ENCODE results near the gene CAVIN2.

Gene CAVIN2

DNA sequence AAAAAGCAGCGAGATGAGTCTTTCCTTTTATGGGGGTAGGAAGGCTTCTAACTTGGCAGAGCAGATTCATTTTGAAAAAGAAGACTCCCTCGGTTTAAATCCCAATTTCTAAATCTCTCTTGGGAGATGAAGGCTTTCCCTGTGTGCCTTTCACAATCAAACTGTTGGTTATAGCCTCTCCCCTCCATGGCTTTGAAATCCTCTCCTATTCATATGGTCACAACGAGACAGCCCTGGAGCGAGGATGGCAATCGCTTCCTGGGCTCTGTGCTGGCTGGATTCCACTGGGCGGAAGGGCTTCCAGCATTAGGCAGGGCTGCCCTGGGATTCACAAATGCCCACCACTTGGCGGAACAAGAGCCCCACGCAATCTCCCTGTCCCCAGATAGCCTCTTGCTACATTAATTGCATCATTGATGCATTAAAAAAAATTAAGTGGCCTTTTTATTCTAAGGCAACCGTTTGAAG lies 1.6 kb downstream of the CAVIN2 start:
- Mint-ChIP-seq H3K4me3 (peak overlapping the region; percentile 17 to 66 (median 65)), H3K4me1 (peaks cover 37% of the 10 kb centered on the region), H3K9me3 (no peaks in the 10 kb centered on the region), H3K36me3 (ENCODE audit: low read depth) (no peaks in the 10 kb centered on the region), H3K27ac (peak overlapping the region; percentile 58 to 84 (median 67)), H3K27me3 (ENCODE audit: low read depth) (peaks cover 3% of the 10 kb centered on the region)
- TF ChIP-seq, protein P1, sequence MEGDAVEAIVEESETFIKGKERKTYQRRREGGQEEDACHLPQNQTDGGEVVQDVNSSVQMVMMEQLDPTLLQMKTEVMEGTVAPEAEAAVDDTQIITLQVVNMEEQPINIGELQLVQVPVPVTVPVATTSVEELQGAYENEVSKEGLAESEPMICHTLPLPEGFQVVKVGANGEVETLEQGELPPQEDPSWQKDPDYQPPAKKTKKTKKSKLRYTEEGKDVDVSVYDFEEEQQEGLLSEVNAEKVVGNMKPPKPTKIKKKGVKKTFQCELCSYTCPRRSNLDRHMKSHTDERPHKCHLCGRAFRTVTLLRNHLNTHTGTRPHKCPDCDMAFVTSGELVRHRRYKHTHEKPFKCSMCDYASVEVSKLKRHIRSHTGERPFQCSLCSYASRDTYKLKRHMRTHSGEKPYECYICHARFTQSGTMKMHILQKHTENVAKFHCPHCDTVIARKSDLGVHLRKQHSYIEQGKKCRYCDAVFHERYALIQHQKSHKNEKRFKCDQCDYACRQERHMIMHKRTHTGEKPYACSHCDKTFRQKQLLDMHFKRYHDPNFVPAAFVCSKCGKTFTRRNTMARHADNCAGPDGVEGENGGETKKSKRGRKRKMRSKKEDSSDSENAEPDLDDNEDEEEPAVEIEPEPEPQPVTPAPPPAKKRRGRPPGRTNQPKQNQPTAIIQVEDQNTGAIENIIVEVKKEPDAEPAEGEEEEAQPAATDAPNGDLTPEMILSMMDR (IDR thresholded peaks at IDR 0.05; ENCODE audit: unreplicated experiment in 3 of 3): no peak

DNA sequence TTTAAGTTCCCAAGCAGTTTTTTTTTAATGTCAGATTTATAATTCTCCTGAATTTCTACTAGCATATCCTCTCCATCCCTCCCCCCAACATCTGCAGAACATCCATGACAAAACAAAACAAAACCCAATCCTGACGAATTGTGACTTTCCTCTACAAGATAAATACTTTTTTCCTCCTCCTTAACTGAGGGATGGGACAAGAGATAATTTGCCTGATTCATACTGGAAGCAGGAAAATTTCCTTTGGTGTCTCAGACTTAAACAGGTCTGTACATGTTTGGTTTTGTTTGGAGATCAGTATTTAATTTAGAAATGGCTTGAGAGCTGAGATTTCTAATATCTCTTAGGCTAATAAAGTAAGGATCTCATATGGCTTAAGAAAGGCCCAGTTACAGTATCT lies 2.2 kb downstream of the CAVIN2 start:
- H3K36me3 Mint-ChIP-seq (ENCODE audit: low read depth): no peaks in the 10 kb centered on the region
- peak overlapping the region in 2 of 3 experiments; percentile 65 to 66 for H3K4me3 Mint-ChIP-seq
- peaks cover 37% of the 10 kb centered on the region for H3K4me1 Mint-ChIP-seq
- H3K27ac Mint-ChIP-seq: peak overlapping the region; percentile 58 to 84 (median 67)
- TF ChIP-seq, protein P1 (IDR thresholded peaks at IDR 0.05; ENCODE audit: unreplicated experiment in 3 of 3): no peak
- no peaks in the 10 kb centered on the region for H3K9me3 Mint-ChIP-seq
- H3K27me3 Mint-ChIP-seq (ENCODE audit: low read depth): peaks cover 3% of the 10 kb centered on the region

DNA sequence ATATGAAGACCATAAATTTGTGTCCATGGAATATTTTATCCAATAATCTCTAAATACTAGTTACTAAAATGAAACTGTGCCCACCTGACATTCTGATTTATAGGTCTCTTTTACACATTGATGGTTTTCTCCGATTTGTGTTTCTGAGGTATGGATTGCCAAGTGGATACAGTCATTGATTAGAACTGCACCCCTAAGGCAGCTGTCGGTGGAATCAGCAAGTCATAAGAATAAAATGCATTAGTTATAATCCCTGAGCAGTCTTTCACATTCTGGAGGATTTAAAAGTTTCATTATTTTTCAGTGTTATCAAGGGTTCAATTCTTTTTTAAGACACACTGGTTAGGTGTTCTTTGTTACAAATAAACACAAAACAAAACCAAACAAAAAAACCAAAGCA lies 6.0 kb downstream of the CAVIN2 start:
- TF ChIP-seq, protein P1 (IDR thresholded peaks at IDR 0.05; ENCODE audit: unreplicated experiment in 3 of 3): no peak
- no peak overlapping the region for H3K4me3 Mint-ChIP-seq
- no peaks in the 10 kb centered on the region for H3K9me3 Mint-ChIP-seq
- peaks cover under 1% of the 10 kb centered on the region for H3K27me3 Mint-ChIP-seq (ENCODE audit: low read depth)
- no peak overlapping the region for H3K27ac Mint-ChIP-seq
- peaks cover 16% of the 10 kb centered on the region for H3K4me1 Mint-ChIP-seq
- no peaks in the 10 kb centered on the region for H3K36me3 Mint-ChIP-seq (ENCODE audit: low read depth)

DNA sequence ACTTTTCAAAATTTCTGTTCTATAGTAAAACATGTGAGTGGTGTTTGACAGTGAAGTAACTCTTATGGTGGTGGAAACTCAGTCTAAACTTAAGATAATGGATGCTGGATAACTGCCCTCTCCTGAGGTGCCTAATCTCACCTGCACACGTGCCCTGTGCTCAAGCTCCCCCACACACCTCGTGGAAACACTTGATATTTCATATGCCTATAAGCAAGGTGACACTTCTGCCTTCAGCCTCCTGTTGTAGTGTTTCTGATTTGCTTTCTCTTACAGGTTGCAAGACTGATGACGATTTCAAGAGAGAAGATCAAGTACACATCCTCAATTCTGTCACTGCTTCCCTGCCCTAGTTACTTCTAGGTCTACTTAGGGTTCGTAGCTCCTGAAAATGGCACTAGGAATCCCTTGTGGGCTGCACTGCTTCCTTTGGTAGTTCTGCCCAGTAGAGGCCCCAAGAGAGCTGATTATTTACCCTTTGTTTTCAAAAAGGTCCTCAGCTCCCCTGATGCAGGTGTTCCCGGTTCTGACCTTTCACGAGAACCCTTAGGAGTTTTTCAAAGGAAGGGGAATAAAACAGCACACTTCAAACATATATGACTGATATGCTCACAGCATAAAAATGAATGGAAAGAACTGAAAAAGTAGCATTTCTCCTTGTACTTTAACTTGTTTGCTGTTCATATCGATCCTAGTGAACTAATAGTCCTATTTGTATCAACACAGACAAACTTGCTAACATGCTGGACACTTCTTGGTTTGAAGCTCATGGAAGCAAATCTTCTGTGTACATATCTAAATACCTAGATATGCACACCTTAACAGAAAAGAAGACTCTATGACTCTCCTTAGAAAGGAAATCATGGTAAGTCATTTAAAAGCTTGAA lies 6.7 kb downstream of the CAVIN2 start:
- H3K27ac Mint-ChIP-seq: no peak overlapping the region
- no peaks in the 10 kb centered on the region for H3K9me3 Mint-ChIP-seq
- no peaks in the 10 kb centered on the region for H3K36me3 Mint-ChIP-seq (ENCODE audit: low read depth)
- H3K4me1 Mint-ChIP-seq: peaks cover 9% of the 10 kb centered on the region
- TF ChIP-seq, protein P1 (IDR thresholded peaks at IDR 0.05; ENCODE audit: unreplicated experiment in 3 of 3): no peak
- no peaks in the 10 kb centered on the region for H3K27me3 Mint-ChIP-seq (ENCODE audit: low read depth)
- no peak overlapping the region for H3K4me3 Mint-ChIP-seq

DNA sequence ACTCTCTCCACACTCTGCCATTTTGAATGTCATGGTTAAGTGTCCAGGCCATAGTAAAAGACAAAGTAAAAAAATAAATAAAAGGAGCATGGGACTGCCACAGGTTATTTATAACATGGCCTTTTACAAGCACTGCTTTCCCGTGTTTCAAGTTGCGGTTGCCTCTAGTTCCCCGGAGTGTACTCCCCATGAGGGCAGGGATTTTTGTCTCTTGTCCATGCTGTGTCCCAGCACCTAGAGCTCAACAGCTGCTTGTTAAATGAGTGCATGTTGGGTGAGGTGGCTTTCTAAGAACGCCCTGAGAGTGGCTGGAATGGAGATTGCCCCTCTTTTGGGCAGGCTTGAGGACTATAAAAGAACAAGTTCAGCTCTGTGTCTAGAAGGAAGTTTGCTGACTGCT lies 8.4 kb downstream of the CAVIN2 start:
- Mint-ChIP-seq H3K9me3 (no peaks in the 10 kb centered on the region), H3K27me3 (ENCODE audit: low read depth) (no peaks in the 10 kb centered on the region), H3K27ac (no peak overlapping the region), H3K36me3 (ENCODE audit: low read depth) (no peaks in the 10 kb centered on the region), H3K4me3 (no peak overlapping the region), H3K4me1 (no peaks in the 10 kb centered on the region)
- TF ChIP-seq, protein P1 (IDR thresholded peaks at IDR 0.05; ENCODE audit: unreplicated experiment in 3 of 3): no peak
